HG03175 (cell line): Measurements from ENCODE around the gene IL11RA.

ENCODE experiments used
- ATAC-seq: cut with Tn5 transposase; IDR thresholded peaks from one replicate; pipeline ENCODE4 v1.9.1; 2021; ENCODE audit warnings: mild to moderate bottlenecking, moderate library complexity; ENCODE audit not compliant: unreplicated experiment

IL11RA gene

GRCh38 chr9:34684816-34685215, 32.8 kb downstream of the IL11RA start:
- ATAC-seq = no peak

- no peak for ATAC-seq
Observed at GRCh38 chr9:34685591-34685990, 33.6 kb downstream of the IL11RA start.

- ATAC-seq = no peak
Observed at GRCh38 chr9:34686231-34686630, 34.2 kb downstream of the IL11RA start.

GRCh38 chr9:34686732-34687131, 34.7 kb downstream of the IL11RA start:
- ATAC-seq = no peak

- no peak for ATAC-seq
Observed at GRCh38 chr9:34687276-34688030, 35.5 kb downstream of the IL11RA start.

GRCh38 chr9:34688329-34689115, 36.5 kb downstream of the IL11RA start:
- ATAC-seq = no peak

- ATAC-seq = no peak
Observed at GRCh38 chr9:34689116-34689470, 37.1 kb downstream of the IL11RA start.

- no peak for ATAC-seq
Observed at GRCh38 chr9:34689512-34689911, 37.5 kb downstream of the IL11RA start.

GRCh38 chr9:34690983-34691935, 39.3 kb downstream of the IL11RA start, which contains the start of gene CCL19:
Gene CCL19, minus strand, starts transcription at chr9:34691276. Its CDS starts 137 bp downstream, at chr9:34691139.
- no peak for ATAC-seq

- no peak for ATAC-seq
Observed at GRCh38 chr9:34691936-34692315, 39.9 kb downstream of the IL11RA start.

- ATAC-seq = no peak
Observed at GRCh38 chr9:34693560-34693959, 41.6 kb downstream of the IL11RA start.

GRCh38 chr9:34694811-34695210, 42.8 kb downstream of the IL11RA start:
- no peak for ATAC-seq

- ATAC-seq = no peak
Observed at GRCh38 chr9:34701023-34701768, 49.2 kb downstream of the IL11RA start.

- ATAC-seq = no peak
Observed at GRCh38 chr9:34701769-34702736, 50.1 kb downstream of the IL11RA start.

GRCh38 chr9:34707130-34707529, 55.1 kb downstream of the IL11RA start:
- ATAC-seq = no peak

GRCh38 chr9:34709196-34709978, 57.4 kb downstream of the IL11RA start:
- ATAC-seq = no peak

GRCh38 chr9:34710023-34710422, 58.0 kb downstream of the IL11RA start, which contains the start of gene CCL21:
Gene CCL21, minus strand, starts transcription at chr9:34710136. Its CDS starts 70 bp downstream, at chr9:34710066.
- ATAC-seq = no peak
